Heart left ventricle (tissue), 16 donors: Measurements from ENCODE around the gene TULP4. TPM values are rescaled to one million over a fixed set of nuclear protein-coding genes. Genes with fewer than 3 reads are reported as not detected.

Experiments used
- ATAC-seq, 4 donors: fragments of 200-7000 bp; cut with Tn5 transposase; one replicate each; pipeline ENCODE4 v1.9.1; 2020 to 2022; ENCODE audit warnings: moderate library complexity in 4 of 4, mild to moderate bottlenecking in 3 of 4, moderate number of reproducible peaks in 1 of 4
- DNase-seq, 5 donors: peaks; one replicate each; pipeline ENCODE4 v3.0.0-alpha.2; 2020
- H3K27ac ChIP-seq, 12 donors: fragments of 200-600 bp; sonication (generic) in 4 of 12; one replicate each; pipeline versions ENCODE4 v1.5.0 to v1.8.0; 2016 to 2022; ENCODE audit warnings: mild to moderate bottlenecking in 2 of 12
- H3K27me3 ChIP-seq, 9 donors: fragments of 200-600 bp; sonication (generic) in 2 of 9; one replicate each; pipeline versions ENCODE4 v1.5.1 to v1.8.0; 2016 to 2022; ENCODE audit warnings: mild to moderate bottlenecking in 3 of 9
- H3K36me3 ChIP-seq, 9 donors: fragments of 200-600 bp; sonication (generic) in 2 of 9; one replicate each; pipeline versions ENCODE4 v1.5.0 to v1.8.0; 2018 to 2022; ENCODE audit warnings: mild to moderate bottlenecking in 2 of 9
- H3K4me1 ChIP-seq, 12 donors: fragments of 200-600 bp; sonication (generic) in 4 of 12; one replicate each; pipeline versions ENCODE4 v1.5.0 to v1.8.0; 2016 to 2022; ENCODE audit warnings: mild to moderate bottlenecking in 3 of 12
- H3K4me3 ChIP-seq, 12 donors: fragments of 200-600 bp; sonication (generic) in 4 of 12; one replicate each; pipeline versions ENCODE4 v1.5.0 to v1.8.0; 2017 to 2022; ENCODE audit warnings: mild to moderate bottlenecking in 9 of 12, moderate library complexity in 4 of 12
- H3K9me3 ChIP-seq, 12 donors: fragments of 200-600 bp; sonication (generic) in 4 of 12; one replicate each; pipeline versions ENCODE4 v1.5.0 to v1.8.0; 2016 to 2022; ENCODE audit warnings: mild to moderate bottlenecking in 1 of 12
- POLR2A ChIP-seq, 2 donors: fragments of 450-650 bp; IDR thresholded peaks; one replicate each; pipeline ENCODE4 v1.6.1; 2017; ENCODE audit warnings: antibody characterized with exemption in 2 of 2, mild to moderate bottlenecking in 2 of 2, moderate library complexity in 2 of 2
- WGBS, 4 donors: extraction: QIAGEN DNeasy Blood & Tissue Kit in 2 of 4; methylation state at CpG; one replicate each; pipeline versions ENCODE4 v1.1.5 to v1.1.7; 2013 to 2018; 5-methylcytosine and 5-hydroxymethylcytosine counted together
- intact Hi-C, 10 donors: fragments of 100-400 bp; cut with DNase I; formaldehyde crosslinking; loops; one replicate each; pipeline versions ENCODE4 v1.11.1 to v1.14.2; 2022
- polyA plus RNA-seq, 2 donors: library from polyadenylated mRNA; stranded (reverse); fragments of 200-250 nt; gene quantifications; one replicate each; pipeline ENCODE4 v1.2.3, GENCODE V29; 2013
- total RNA-seq, 9 donors: library from RNA; depleted of rRNA in 2 of 9; stranded (reverse); fragments of >200 nt in 2 of 9; fragmentation: NEBNext Ultra II Directional in 3 of 9; extraction: Animal tissue kit (Norgen Biotek cat#: 25700) in 3 of 9; gene quantifications; one replicate each; pipeline versions ENCODE4 v1.1.0 to v1.2.4, GENCODE V29; 2016 to 2023
- TF ChIP-seq, protein P1 (sequence below), 12 donors: fragments of 200-600 bp; sonication (generic) in 4 of 12; IDR thresholded peaks; one replicate each; pipeline versions ENCODE4 v1.5.0 to v1.8.0; 2018 to 2022; ENCODE audit warnings: antibody characterized with exemption in 12 of 12, mild to moderate bottlenecking in 5 of 12
- donor health status: ischemic (EF 13 %, LVEDD 7.1; RV severe dilation, severe dysfunction).
- donor health status: healthy with polysubstance abuse.
- donor health status: DM: no; HTN: yes; CAD: no.
- donor health status: DM: no; HTN: no; CAD: no.
- donor health status: ischemic (EF 25% LVEDD 6.9; RV normal size, moderate dysfunction).
- donor health status: ischemic (EF 25% LVEDD 5.7; RV mildly dilated, moderate dysfunction).
- donor health status: healthy.
- donor health status: DM: yes; HTN: yes; CAD: no.
- donor health status: ischemic (EF 35%, LVEDD 5.7; RV mildly dilated, moderate dysfunction).
- donor health status: nonischemic (EF 11% LVEDD 7.7; RV severe dilation, severe dysfunction).
- donor health status: DM: yes; HTN: yes; CAD: no.
- donor health status: PGD.
- donor health status: ischemic (EF 29% LVEDD 5.4; RV normal size, mild dysfunction).
- donor health status: nonischemic (EF 23%, LVEDD 6.1; RV moderate dilation, normal function).

TULP4 gene
- total and polyA plus RNA-seq, 11 donors = 9.6 to 134 (median 93.0) TPM

DNA sequence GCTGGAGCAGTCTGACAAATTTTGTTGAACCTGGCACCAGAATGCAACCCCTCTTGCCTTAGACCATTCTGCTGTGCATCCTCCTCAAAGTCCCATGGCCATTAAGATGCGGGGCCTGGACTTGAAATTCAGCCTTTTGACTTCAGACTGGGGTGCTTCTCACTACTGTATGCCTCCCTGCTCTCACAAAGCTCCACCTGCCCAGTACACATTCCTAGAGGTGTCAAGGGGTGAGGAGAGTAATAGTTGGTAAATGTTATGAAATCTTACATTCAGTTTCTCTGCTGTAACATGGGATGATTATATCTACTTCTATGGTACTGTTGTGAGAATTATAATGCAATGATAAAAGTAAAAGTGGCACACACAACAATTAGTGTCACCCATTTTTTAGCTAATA lies 70.8 kb downstream of the TULP4 start:
- intact Hi-C loops = no loop called here
- WGBS, 4 donors = 95 to 100% (median 99%) methylated on average over 1 of the region's 1 CpG
- DNase-seq (no peak), ATAC-seq (no peak)
- TF ChIP-seq POLR2A (IDR thresholded peaks at IDR 0.05) = no peak
- TF ChIP-seq, protein P1, sequence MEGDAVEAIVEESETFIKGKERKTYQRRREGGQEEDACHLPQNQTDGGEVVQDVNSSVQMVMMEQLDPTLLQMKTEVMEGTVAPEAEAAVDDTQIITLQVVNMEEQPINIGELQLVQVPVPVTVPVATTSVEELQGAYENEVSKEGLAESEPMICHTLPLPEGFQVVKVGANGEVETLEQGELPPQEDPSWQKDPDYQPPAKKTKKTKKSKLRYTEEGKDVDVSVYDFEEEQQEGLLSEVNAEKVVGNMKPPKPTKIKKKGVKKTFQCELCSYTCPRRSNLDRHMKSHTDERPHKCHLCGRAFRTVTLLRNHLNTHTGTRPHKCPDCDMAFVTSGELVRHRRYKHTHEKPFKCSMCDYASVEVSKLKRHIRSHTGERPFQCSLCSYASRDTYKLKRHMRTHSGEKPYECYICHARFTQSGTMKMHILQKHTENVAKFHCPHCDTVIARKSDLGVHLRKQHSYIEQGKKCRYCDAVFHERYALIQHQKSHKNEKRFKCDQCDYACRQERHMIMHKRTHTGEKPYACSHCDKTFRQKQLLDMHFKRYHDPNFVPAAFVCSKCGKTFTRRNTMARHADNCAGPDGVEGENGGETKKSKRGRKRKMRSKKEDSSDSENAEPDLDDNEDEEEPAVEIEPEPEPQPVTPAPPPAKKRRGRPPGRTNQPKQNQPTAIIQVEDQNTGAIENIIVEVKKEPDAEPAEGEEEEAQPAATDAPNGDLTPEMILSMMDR (IDR thresholded peaks at IDR 0.05) = no peak
- Histone ChIP-seq H3K27me3 (no peaks in the 10 kb centered on the region), H3K4me1 (peaks cover 0 to under 1% (median 0%) of the 10 kb centered on the region in 12 donors), H3K9me3 (no peaks in the 10 kb centered on the region), H3K27ac (no peak overlapping the region), H3K4me3 (no peak overlapping the region), H3K36me3 (no peaks in the 10 kb centered on the region)

DNA sequence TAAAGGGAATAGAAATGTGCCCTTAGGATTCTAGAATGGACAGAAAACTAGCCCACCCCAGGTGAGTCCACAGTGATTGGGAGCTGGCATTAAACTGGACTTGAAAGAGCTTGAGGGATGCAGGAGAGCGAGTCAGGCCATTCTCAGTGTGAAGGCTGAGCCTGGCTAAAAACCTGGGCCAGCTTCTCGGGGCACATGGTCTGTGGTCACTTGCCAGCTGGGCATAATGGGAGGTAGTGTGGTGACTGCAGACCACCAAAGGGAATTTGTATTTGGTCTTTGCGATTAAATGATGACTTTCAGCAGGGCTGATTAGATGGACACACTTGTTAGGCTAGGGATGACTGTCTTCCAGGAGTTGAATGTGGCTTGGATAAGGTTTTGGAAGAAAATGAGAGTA lies 71.3 kb downstream of the TULP4 start:
- no peak for TF ChIP-seq POLR2A (IDR thresholded peaks at IDR 0.05)
- TF ChIP-seq, protein P1 (IDR thresholded peaks at IDR 0.05) = no peak
- WGBS, 4 donors = 97 to 99% (median 98%) methylated on average over 3 of the region's 3 CpGs
- H3K36me3 ChIP-seq = no peaks in the 10 kb centered on the region
- ATAC-seq (no peak), DNase-seq (no peak)
- no peak overlapping the region for H3K4me3 ChIP-seq
- no peaks in the 10 kb centered on the region for H3K4me1 ChIP-seq
- no peak overlapping the region for H3K27ac ChIP-seq
- no peaks in the 10 kb centered on the region for H3K27me3 ChIP-seq
- no peaks in the 10 kb centered on the region for H3K9me3 ChIP-seq
- intact Hi-C loops = no loop called here

DNA sequence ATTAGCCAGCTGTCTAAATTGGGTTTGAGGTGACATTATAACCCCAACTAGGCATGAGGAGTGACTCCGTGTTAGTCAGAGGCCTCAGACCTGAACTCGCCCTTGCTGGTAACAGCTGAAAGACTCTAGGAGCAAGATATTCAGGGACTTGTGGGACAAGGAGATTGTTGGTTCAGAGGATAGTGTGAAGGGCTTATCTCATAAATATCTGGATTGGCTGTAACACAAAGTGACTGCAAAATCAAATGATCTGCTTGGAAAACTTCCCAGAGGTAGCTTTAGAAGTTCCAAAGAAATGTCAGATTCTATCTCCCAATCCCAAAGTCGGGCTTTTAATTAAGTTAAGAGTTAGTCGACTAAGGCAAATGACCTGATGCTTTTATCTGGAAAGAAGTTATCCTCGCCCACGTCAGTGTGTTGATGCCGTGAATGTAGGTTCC lies 72.4 kb downstream of the TULP4 start:
- DNase-seq (no peak), ATAC-seq (no peak)
- TF ChIP-seq, protein P1 (IDR thresholded peaks at IDR 0.05) = no peak
- TF ChIP-seq POLR2A (IDR thresholded peaks at IDR 0.05) = no peak
- Histone ChIP-seq H3K4me3 (no peak overlapping the region), H3K36me3 (no peaks in the 10 kb centered on the region), H3K27me3 (no peaks in the 10 kb centered on the region), H3K9me3 (no peaks in the 10 kb centered on the region), H3K4me1 (no peaks in the 10 kb centered on the region), H3K27ac (no peak overlapping the region)
- 97 to 98% (median 97%) methylated on average over 7 of the region's 7 CpGs for WGBS, 4 donors
- intact Hi-C loops = no loop called here

DNA sequence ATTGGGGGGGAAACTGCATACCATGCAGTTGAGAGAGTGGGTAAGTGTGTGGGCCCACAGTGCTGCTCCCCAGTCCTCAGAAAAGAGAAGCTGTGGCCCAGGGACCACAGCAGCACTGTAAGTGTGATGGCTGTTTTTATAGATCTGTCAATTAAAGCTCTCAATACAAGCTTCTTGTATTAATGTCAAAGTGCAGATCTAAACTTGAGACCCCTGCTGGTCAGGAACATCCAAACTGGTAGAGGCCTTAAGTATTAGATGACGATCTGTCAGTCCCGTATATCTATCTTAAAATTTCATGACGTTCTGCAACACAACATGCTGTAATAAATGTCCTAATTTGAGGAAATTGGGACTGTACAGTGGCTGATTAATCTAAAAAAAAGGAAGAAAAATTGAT lies 74.8 kb downstream of the TULP4 start:
- 81 to 88% (median 86%) methylated on average over 3 of the region's 3 CpGs for WGBS, 4 donors

More for the DNA sequence above, 74.8 kb downstream of the TULP4 start:
- TF ChIP-seq, protein P1 (IDR thresholded peaks at IDR 0.05) = no peak
- no peak for TF ChIP-seq POLR2A (IDR thresholded peaks at IDR 0.05)
- intact Hi-C loops = no loop called here
- no peak overlapping the region for H3K4me3 ChIP-seq
- H3K4me1 ChIP-seq = no peaks in the 10 kb centered on the region
- no peak overlapping the region for H3K27ac ChIP-seq
- no peaks in the 10 kb centered on the region for H3K36me3 ChIP-seq
- DNase-seq = no peak
- H3K27me3 ChIP-seq = no peaks in the 10 kb centered on the region
- no peaks in the 10 kb centered on the region for H3K9me3 ChIP-seq
- no peak for ATAC-seq
